Measurements from ENCODE around the gene NPTXR. TPM values are rescaled to one million over a fixed set of nuclear protein-coding genes. Genes with fewer than 3 reads are reported as not detected.

Gene NPTXR
- total RNA-seq, 2 experiments from 2014 or later, result 0.08 TPM; not detected in 1

Other genes with a start within 250 kb of the NPTXR start
- gene FAM227A, start 187.6 kb downstream of the NPTXR start, total RNA-seq (2014; rRNA removed; shearing (Covaris generic)), result 0.16 and 0.23 TPM in 2 replicates
- gene FAM227A, start 187.6 kb downstream of the NPTXR start, total RNA-seq (2022), result 0.57 and 0.72 TPM in 2 replicates
- gene CBY1, start 187.4 kb downstream of the NPTXR start, total RNA-seq (2014; rRNA removed; shearing (Covaris generic)), result 3.5 and 10.5 TPM in 2 replicates
- 12.8 and 15.1 TPM in 2 replicates for gene CBY1, start 187.4 kb downstream of the NPTXR start, total RNA-seq (2022)
- gene TOMM22, start 162.1 kb downstream of the NPTXR start, total RNA-seq (2014; rRNA removed; shearing (Covaris generic)), result 51.8 and 61.7 TPM in 2 replicates
- gene TOMM22, start 162.1 kb downstream of the NPTXR start, total RNA-seq (2022), result 99.6 and 114 TPM in 2 replicates
- 46.6 and 50.4 TPM in 2 replicates for gene JOSD1, start 143.1 kb downstream of the NPTXR start, total RNA-seq (2014; rRNA removed; shearing (Covaris generic))
- 54.7 and 56.3 TPM in 2 replicates for gene JOSD1, start 143.1 kb downstream of the NPTXR start, total RNA-seq (2022)
- 46.1 and 51.1 TPM in 2 replicates for gene GTPBP1, start 138.1 kb downstream of the NPTXR start, total RNA-seq (2014; rRNA removed; shearing (Covaris generic))
- gene GTPBP1, start 138.1 kb downstream of the NPTXR start, total RNA-seq (2022), result 95.0 and 97.5 TPM in 2 replicates
- gene SUN2, start 88.0 kb downstream of the NPTXR start, total RNA-seq (2014; rRNA removed; shearing (Covaris generic)), result 59.1 and 67.6 TPM in 2 replicates
- 80.2 and 95.7 TPM in 2 replicates for gene SUN2, start 88.0 kb downstream of the NPTXR start, total RNA-seq (2022)
- 6.8 and 7.1 TPM in 2 replicates for gene DNAL4, start 49.9 kb downstream of the NPTXR start, total RNA-seq (2014; rRNA removed; shearing (Covaris generic))
- gene DNAL4, start 49.9 kb downstream of the NPTXR start, total RNA-seq (2022), result 6.4 and 6.6 TPM in 2 replicates
- 41.9 and 45.2 TPM in 2 replicates for gene CBX6, start 28.2 kb upstream of the NPTXR start, total RNA-seq (2014; rRNA removed; shearing (Covaris generic))
- gene CBX6, start 28.2 kb upstream of the NPTXR start, total RNA-seq (2022), result 62.2 and 67.2 TPM in 2 replicates
- not detected in 2 replicates for gene APOBEC3A, start 113.6 kb upstream of the NPTXR start, total RNA-seq (2014; rRNA removed; shearing (Covaris generic))
- not detected in 2 replicates for gene APOBEC3A, start 113.6 kb upstream of the NPTXR start, total RNA-seq (2022)
- 0.49 and 1.7 TPM in 2 replicates for gene APOBEC3B, start 138.3 kb upstream of the NPTXR start, total RNA-seq (2014; rRNA removed; shearing (Covaris generic))
- gene APOBEC3B, start 138.3 kb upstream of the NPTXR start, total RNA-seq (2022), result 31.1 and 31.9 TPM in 2 replicates
- gene APOBEC3C, start 170.2 kb upstream of the NPTXR start, total RNA-seq (2014; rRNA removed; shearing (Covaris generic)), result 4.1 and 4.3 TPM in 2 replicates
- 74.0 and 82.6 TPM in 2 replicates for gene APOBEC3C, start 170.2 kb upstream of the NPTXR start, total RNA-seq (2022)
- gene APOBEC3D, start 177.1 kb upstream of the NPTXR start, total RNA-seq (2014; rRNA removed; shearing (Covaris generic)), result 11.6 and 13.1 TPM in 2 replicates
- 22.9 and 26.3 TPM in 2 replicates for gene APOBEC3D, start 177.1 kb upstream of the NPTXR start, total RNA-seq (2022)
- 3.7 and 3.9 TPM in 2 replicates for gene APOBEC3F, start 196.8 kb upstream of the NPTXR start, total RNA-seq (2014; rRNA removed; shearing (Covaris generic))
- 19.2 and 20.7 TPM in 2 replicates for gene APOBEC3F, start 196.8 kb upstream of the NPTXR start, total RNA-seq (2022)
- 49.8 and 60.2 TPM in 2 replicates for gene APOBEC3G, start 233.2 kb upstream of the NPTXR start, total RNA-seq (2014; rRNA removed; shearing (Covaris generic))
- 34.4 and 36.7 TPM in 2 replicates for gene APOBEC3G, start 233.2 kb upstream of the NPTXR start, total RNA-seq (2022)

Measured in OCI-LY7 (cell line).